Endometrial microvascular endothelial cells (primary cell): ENCODE results near the gene MGRN1. TPM values are rescaled to one million over a fixed set of nuclear protein-coding genes. Genes with fewer than 3 reads are reported as not detected.

Experiments
- in situ Hi-C: cut with HindIII; loops from 2 replicates; pipeline ENCODE4 v1.10.0; 2017; ENCODE audit warnings: low sequenced_read_pairs, low pct_unique_long_range_greater_than_20kb; ENCODE audit errors: inconsistent ontology term
- total RNA-seq: library from RNA; depleted of rRNA; stranded (reverse); fragments of >200 nt; gene quantifications from one replicate; pipeline ENCODE4 v1.2.3, GENCODE V29; 2015; ENCODE audit errors: inconsistent ontology term

Gene MGRN1
- total RNA-seq, 1 donor from 2014 or later: 52.2 TPM

DNA sequence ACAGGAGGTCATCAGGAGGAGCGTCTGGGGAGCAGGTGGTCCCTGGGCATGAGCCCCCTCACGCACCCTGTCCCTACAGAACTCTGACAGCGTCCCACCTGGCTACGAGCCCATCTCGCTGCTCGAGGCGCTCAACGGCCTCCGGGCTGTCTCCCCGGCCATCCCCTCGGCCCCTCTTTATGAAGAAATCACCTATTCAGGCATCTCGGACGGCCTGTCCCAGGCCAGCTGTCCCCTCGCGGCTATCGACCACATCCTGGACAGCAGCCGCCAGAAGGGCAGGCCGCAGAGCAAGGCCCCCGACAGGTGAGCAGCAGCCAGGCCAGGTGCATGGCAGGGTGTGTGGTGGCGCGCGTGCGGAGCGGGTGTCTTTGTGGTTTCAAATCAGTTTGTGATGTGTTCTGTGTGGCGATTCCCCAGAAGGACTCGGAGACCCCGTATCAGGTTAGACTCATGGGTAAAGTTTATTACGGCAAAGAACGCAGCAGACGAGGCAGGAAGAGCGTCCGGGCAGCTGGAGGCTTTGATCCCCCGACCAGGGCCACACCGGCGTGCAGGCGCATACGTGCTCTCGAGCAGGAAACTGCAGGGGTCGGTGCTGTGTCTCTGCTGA is 57.0 kb downstream of the MGRN1 start:
- in situ Hi-C loops: no loop called here

DNA sequence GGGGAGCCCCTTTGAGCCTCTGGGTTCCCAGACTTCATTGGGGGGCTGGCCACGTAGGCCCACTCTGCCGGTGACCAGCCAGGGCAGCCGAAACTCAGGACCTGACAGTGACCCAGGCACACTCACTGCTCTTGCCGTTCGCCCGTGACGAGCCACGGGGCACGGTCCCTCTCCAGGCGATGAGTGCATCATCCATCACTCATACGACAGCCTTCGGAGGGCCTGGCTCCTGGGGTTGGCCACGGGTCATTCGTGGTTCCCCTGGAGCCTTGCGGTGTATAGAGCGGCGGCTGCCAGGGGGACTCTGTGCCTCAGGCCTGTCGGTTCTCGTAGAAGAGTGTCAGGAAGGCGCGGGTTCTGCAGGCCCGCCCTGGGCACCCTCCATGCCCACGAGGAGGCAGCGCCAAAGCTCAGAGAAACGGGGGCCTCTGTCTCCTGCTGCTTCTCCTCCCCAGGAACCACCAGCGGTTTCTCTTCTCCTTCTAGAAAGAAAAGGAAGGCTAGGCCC is 57.5 kb downstream of the MGRN1 start:
- in situ Hi-C loops: no loop called here

DNA sequence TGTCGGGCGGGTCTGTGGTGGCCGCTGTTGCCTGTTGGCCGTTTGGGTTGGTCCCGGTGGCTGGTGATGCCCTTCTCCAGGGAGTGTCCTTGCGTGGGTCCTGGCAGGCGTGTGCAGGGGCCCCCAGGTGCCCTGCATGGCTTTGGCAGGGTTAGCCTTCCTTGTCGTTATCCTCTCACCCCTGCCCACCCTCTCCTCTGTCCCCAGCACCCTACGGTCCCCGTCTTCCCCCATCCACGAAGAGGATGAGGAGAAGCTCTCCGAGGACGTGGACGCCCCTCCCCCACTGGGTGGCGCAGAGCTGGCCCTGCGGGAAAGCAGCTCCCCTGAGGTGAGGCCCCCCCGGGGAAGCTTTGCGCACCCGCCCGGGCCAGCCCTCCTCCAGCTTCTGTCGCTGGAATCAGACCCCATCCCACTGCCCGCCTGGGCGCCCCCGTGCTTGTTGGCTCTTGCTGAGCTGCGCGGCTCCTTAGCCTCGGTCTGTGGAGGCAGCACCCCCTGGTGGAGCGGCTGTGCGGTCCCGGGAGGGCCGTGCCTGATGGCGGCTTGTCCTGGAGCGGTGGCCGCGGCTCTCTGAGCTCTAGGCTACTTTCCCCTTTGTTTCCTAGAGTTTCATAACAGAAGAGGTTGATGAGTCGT is 58.1 kb downstream of the MGRN1 start:
- in situ Hi-C loops: no loop called here

DNA sequence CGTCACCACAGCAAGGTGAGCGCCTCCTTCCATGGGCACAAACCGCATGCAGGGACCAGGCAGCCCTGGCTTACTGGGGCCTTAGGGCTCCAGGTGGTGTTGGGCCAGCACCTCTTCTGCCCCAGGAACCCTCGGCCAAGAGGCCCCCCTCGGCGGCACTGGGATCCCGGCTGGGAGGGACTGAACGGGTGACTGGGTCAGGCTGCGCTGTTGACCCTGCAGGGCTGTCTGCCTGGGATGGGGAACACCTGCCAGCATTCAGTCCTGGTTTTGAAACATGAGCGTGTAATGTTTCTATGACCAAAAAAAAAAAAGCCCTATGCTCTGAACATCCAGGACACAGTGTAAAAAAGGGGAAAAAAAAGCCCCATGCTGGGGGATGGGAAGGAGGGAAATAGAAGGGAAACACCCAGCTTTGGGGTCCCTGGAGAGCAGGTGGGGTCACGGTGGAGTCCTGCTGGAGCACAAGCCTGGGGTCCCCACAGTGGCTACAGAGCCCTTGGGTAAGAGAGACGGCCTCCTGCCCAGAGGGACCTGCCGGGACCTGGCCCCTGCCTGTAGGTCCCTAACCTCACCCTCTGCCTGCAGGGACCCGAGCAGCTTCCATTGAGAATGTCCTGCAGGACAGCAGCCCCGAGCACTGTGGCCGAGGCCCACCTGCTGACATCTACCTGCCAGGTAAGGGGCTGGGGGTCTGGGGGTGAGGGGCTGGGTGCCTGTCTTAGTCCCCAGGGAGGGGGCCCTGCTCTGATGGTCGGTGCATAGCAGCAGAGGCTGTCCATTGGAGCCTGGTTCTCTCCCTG is 58.8 kb downstream of the MGRN1 start:
- in situ Hi-C loops: no loop called here

DNA sequence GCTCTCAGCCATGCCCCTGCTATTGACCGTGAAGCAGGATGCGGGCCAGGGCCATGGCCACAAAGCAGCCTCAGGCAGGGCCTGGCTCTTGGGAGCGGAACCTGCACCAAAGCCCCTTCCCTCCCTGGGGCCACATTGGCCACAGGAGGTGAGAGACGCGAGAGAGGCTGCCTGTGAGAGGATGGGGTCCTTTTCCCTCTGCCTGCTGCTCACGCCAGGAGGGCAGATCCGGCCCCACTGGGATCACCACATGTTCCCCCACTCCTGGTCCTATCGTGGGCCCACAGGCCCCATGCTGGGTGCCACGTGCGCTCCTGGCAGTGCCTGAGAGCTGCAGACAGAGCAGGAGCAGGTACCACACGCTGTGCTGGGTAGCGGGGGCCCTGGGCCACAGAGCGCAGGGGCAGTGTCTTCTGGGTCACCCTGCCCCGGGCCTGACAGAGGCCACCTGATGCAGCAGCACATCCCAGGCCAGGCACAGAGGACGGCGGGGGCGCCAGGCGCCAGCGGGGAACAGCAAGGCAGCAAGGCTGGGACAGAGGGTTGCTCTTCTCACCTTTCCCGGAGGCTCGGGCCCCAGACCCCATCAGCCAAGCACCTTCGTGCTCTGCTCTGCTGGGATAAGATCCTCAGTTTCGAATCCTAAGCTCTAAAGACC is 59.6 kb downstream of the MGRN1 start:
- in situ Hi-C loops: no loop called here

DNA sequence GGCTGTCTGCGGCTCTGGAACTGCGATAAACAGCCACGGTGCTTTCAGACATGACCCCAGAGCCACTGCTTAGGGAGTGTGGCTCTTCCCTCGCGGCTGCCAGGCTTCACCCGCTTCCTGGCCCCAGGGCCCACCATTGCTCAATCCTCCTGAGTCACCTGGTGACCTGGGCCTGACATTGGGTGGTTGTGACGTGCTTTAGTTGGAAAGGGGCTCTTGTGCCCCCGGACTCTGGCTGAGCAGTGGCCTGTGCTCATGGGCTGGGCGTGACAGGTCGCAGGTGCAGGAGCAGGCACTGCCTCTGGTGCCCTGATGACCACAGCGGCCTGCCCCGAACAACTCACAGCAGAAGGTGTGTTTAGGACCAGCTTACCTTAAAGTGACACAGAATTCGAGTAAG is 60.1 kb downstream of the MGRN1 start:
- in situ Hi-C loops: no loop called here

DNA sequence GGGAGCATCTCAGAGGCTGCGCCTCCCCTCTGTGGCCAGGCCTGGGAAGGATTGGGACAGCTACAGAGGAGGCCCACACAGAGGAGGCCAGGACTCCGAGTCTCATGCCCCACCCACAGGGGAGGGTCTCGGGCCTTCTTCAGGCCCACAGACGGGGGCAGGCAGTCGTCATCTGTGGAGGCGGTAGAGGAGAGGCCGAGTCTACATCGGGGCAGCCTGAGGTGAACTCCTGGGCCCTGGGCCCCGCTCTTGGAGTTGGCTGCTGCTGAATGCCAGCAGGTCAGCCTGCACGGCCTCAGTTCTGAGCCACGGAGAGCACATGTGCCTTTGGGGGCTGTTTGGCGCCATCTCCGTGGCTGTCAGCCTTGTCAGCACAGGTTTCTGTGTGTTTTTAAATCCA is 60.7 kb downstream of the MGRN1 start:
- in situ Hi-C loops: no loop called here

DNA sequence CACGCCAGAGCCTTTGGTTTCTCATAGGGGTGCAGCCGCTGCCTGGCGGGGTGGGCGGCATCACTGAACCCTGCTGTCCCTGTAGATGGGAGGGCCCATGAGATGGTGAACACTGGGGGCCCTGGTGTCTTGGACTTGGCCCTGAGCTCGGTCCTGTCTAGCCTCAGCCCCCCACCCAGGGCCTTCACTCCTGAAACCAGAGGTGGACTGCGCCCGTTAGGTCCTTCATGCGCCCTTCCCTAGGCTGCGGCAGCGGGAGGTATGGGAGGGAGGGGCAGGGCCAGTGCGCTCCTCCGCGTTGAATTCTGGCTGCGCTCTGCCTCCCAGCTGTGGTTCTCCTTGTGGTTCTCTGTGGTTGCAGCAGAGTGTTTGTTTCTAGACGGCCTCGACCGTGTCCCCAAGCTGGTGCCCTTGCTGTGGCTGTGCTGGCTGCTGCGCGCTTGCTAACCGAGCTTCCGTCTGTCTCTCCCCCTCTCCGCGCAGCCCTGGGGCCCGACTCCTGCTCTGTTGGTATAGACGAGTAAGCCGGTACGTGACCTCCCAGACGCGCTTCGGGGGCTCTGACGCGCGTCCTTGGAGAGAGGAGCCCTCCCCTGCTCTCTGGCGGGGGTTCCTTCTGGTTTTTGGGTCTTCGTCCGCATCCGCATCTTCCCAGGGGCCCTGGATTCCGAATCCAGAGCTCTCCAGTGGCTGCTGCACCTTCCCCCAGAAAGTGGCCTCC is 61.3 kb downstream of the MGRN1 start:
- in situ Hi-C loops: no loop called here

DNA sequence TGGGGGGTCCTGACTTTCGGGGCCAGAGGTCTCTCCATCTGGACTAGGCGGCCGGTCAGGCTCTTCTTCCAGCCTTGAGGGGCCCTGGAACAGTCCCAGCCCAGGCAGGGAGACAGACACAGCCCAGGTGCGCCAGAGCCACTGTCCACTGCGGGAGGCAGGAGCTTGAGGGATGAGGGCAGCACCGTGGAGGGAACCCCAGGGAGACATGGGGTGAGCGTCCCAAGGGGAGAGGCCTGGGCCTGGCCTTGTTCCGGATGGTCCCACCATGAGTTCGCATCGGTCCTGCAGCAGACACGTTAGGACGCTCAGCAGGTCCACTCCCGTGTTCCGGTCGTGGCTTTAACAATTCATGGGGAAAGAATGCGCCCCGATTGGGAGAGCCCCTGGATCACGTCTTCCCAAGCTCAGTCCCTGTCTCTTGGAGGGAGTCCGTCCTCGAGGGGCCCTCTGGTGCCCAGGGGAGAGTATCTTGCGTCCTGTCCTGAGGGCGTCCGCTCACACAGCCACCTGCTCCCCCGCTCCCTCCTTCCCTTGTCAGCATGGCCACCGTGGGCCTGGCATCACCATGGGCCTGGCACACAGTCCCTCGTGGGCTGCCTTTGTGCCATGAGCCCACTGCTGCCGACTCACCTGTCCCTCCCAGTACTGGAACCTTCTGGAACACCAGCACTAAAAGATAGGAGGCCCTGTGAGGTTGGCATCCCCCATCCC is 62.0 kb downstream of the MGRN1 start:
- in situ Hi-C loops: no loop called here

DNA sequence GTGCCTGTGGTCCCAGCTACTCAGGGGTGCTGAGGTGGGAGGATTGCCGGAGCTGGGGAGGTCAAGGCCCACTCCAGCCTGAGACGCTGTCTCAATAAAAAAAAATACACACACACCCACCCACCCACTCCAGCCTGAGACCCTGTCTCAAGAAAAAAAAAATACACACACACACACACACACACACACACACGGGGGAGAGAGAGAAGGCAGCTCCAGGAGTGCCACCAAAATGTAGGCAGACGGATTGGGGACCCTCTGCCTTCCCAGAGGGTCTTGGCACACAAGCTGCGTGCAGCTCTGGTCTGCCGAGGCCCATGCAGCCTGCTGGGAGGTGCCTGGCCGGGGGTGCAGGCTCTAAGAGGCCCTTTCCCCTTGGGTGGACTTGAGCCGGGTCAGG is 62.8 kb downstream of the MGRN1 start:
- in situ Hi-C loops: no loop called here

DNA sequence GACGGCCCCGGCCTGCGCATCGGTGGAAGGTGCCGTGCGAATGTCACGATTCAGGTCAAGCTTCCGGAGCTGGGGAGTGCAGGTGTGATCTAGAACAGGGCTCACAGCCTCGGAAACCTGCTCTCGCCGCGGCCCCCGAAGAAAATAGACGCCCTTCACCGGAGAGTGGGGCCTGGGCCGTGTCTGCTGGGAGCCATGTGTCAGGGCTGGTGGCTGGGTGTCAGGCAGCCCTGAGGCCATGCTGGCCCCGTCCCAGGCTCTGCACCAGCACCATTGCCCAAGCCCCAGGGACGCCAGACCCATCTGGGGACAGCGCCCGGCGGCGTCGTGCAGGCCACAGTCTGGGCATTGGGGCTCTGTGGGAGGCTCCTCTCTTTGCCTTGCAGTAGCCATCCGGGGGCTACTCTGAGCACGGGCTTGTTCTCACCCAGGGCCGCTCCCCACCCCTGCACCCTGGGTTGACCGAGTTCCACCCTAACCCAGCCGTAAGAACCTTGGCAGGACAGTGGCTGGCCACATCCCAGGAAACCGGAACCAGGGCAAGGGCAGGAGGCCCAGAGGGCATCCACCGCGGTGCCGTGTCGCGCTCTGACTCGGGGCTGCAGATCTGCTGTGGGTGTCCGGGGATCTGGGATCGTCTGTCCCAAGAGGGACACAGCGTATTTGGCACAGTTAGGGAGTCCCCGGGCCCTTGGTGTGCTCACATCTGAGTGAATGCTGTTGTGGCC is 63.5 kb downstream of the MGRN1 start:
- in situ Hi-C loops: no loop called here

DNA sequence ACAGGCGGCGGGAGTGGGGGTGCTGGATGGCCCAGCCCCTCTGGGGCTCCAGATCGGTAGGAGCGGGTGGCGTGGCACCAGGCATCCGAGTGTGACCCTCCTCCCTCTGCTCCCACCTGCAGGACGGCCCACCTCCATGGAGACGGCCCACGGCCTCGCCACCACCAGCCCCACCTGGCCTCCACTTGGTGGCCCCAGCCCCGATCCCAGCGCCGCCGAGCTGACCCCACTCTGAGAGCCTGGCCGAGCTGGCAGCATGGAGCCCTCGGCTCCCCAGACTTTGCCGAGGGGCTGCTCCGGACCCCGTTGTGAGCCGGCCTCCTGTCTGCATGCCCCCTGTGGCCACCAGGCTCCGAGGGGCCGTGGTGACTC is 64.0 kb downstream of the MGRN1 start:
- in situ Hi-C loops: no loop called here

DNA sequence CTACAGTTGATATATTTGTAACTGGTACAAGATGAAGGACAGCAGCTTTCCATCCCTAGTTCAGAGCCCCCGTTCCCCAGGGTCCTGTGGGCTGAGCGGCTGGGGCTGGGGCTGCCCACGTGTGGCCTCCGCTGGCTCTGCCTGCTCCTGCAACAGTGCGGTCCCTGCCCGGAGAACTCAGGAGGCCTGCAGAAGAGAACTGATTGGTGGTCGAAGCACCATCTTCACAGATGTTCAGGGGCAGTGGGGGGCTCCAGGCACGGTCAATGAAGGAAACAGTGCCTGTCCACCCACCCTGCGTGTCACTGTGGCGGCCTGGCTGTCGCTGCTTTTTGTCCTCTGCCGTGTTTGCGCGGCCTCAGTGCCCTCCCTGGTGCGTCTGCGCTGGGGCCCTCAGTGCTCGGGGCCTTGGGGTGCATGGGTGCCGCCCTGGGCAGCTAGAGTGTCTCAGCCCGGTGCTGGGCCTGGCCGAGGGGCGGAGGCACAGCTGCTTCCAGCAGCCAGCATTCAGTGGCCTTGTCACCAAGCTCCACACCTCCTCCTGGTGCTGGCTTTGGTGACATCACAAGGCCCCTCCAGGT is 64.6 kb downstream of the MGRN1 start:
- in situ Hi-C loops: no loop called here

DNA sequence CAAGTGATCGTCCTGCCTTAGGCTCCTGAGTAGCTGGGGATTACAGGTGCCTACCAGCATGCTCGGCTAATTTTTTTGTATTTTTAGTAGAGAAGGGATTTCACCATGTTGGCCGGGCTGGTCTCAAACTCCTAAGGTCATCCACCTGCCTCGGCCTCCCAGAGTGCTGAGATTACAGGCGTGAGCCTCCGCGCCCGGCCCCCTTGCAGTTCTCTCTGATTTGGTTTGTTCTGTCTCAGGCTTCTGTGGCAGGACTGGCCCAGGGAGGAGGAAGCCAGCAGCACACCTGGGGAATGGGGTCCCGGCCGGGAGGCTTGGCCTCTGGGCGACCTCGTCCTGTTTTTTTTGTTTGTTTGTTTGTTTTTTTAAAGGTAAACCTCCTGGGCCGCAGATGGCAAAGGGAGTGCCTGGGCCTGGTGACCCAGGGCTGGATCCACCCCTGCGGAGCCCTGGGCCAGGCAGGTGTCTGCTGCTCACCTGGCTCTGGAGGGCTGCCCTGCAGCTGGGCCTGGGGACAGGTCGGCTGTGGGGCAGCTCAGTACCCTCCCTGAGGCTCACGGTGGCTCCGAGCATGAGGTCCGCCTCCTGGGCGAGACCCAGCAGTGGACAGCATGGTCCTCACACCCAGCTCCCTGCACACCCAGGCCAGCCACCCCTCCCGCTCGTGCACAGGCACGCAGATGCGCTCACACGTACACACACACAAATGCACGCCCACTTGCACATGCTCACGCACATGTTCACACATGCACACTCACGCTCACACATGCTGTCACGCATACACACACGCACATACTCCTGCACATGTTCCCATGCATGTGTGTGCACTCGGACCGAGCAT is 65.5 kb downstream of the MGRN1 start:
- in situ Hi-C loops: no loop called here

DNA sequence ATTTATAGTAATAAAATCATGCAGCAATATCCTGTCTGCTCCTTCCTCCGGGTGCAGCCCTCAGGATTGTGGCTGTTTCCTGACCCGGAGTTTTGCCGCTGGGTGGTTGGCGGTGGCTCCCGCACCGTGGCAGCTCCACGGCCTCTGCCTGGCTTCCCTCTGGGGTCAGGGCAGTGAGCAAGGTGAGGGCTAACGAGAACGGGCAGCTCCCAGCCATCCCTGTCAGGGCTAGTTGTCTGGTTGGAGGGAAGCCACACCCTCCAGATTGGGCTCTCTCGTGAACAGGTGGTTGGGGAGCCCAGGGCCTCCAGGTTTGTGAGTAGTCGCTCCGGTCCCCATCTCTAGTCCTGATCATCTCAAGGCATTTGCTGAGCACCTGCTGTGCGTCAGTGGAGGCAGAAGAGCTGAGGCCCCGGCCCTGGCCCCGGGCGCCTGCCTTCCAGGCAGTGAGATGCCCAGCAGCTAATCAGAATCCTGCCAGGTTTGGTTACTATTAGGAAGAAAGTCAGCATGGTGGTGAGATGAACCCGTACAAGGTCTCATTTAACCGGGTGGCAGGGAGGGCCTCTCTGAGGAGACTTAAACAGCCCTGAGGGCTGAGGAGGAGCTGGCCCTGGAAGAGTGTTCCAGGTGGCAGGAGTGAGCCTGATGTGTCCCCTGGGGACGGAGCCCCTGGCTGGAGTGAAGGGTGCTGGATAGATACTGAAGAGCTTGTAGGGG is 66.5 kb downstream of the MGRN1 start:
- in situ Hi-C loops: no loop called here
